NK-92 (cell line): ENCODE measurements around the gene COX19.
"Not testable (repeated sequence)": the region's sequence is repeated elsewhere in the genome, so short reads cannot be mapped to it uniquely, and the experiment has no call there.

Experiments
- DNase-seq: peaks from one replicate; lab custom pipeline; 2025; ENCODE audit not compliant: unreplicated experiment; lab: John Stamatoyannopoulos, UW

The COX19 gene

DNA sequence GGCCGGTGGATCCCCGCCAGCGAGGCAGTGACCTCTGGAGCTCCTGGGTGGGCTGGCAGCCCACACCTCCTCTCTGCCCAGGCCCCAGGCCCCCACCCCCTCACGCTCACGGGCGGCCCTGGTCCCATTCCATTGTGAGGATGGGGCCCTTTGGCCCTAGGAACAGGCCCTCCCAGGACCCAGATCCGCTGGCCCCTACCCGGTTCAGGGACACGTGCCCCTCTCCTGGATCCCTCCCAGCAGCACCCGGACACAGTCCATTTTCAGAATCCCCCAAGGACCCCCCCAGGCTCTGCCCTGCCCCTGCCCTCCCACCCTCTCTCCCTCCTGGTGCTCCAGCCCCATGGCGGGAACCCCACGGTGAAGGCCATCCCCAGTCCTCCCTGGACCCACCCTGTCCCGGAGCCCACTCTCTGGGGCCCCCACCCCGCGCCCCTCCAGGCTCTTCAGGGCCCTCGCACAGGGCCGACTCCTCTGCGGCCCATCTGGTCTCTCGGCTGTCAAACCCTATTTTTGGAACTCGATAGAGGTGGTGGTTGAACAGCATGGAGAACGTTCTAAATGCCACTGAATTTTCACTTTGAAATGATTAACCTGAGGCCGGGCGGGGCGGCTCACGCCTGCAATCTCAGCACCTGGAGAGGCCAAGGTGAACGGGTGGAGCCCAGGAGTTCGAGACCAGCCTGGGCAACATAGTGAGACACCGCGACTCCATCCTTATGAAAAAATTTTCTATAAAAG, 28.9 kb downstream of the COX19 start:
- DNase-seq, result no peak

DNA sequence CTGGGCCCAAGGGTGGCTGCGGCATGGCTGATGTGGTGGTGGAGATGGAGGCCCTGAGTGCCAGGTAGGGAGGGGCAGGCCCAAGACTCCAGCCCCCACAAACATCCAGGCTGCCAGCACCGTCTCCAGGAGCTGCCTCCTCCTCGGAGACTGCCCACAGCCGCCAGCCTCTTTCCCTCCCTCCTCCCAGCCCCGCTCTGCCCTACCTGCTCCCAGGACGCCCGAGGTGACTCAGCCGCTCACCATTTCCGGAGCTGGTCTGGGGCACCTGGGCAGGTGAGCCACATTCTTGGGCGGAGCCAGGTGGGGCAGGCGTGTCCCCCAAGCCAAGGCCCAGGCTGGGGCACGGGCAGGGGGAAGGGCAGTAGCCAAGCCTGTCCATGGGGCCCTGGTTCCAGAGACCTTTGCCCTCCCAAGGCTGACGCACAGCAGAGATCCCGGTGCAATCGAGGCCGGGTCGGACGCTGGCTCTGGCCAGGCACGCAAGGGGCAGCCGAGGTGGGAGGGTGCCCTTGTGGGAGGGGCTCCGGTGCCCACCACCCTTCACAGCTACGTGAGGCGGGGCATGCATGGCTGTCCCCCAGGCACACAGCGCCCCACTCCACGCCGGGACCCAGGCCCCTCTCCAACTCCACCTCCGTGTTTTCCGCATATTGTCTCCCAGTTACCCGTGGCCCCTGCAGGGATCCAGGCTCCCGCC, 29.6 kb downstream of the COX19 start:
- DNase-seq, result no peak

DNA sequence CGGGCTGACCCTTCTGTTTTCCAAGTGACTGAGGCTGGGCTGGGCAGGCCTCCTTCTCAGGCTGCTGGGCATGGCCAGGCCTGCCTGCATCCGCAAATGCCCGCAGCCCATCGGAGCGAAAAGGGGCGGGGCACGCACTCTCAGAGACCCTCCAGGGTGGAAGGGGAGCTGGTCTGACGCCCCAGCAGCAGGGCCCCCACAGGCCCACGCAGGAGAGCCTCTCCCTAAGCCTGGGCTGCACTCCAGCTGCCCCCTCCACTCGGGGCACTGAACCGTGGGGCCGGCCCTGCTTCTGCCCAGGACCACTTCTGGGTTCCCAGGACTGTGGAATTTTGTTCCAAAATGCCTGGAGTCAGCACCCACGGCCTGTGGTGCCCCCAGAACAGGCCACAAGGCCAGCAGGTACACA, 30.2 kb downstream of the COX19 start:
- no peak for DNase-seq

DNA sequence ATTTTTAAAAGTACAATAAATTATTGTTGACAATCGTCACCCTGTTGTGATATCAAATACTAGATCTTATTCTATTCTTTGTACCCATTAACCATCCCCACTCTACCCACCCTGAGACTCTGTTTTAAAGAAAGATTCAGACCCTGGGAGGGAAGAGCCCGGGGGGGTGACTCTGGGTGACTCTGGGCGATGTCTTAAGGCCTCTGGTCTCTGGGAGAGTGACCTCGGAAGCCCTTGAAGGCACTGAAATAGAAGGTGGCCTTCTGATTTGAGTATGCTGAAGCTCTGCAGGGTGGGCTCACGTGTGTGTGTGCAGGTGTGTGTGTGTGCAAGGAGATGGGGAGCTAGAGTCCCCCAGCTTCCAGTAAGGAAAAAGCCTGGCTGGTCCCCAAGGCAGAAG, 30.6 kb downstream of the COX19 start:
- DNase-seq, result no peak

DNA sequence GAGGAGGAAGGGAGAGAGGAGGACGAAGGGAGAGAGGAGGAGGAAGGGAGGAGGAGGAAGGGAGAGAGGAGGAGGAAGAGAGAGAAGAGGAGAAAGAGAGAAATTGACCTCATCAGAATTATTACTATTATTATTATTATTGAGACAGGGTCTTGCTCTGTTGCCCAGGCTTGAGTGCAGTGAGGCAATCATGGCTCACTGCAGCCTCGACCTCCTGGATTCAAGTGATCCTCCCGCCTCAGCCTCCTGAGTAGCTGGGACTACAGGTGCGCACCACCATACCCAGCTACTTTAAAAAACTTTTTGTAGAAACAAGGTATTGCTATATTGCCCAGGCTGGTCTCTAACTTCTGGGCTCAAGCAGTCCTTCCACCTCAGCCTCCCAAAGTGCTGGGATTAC, 31.6 kb downstream of the COX19 start:
- not testable (repeated sequence) for DNase-seq

DNA sequence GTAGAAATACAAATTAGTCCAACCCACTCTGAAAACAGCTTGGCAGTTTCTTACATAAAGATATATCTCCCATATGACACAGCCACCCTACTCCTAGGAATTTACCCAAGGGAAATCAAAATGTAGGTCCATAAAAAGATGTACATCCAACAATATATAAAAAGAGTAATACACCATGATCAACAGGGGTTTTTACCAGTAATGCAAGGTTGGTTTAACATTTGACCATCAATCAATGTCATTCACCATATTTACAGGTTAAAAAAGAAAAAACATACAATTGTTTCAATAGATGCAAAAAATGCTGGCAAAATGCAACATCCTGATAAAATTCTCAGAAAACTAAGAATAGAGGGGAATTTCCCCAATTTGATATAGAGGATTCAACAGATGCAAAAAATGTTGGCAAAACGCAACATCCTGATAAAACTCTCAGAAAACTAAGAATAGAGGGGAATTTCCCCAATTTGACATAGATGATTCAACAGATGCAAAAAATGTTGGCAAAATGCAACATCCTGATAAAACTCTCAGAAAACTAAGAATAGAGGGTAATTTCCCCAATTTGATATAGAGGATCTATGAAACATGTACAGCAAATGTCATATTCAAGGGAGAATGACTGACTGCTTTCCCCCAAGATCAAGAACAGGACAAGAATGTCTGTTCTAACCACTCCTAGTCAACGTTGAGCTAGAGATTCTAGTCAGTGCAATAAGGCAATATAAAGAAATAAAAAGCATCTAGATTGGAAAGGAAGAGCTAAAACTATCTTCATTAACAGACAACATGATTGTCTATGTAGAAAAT, 34.5 kb downstream of the COX19 start:
- DNase-seq, result no peak

DNA sequence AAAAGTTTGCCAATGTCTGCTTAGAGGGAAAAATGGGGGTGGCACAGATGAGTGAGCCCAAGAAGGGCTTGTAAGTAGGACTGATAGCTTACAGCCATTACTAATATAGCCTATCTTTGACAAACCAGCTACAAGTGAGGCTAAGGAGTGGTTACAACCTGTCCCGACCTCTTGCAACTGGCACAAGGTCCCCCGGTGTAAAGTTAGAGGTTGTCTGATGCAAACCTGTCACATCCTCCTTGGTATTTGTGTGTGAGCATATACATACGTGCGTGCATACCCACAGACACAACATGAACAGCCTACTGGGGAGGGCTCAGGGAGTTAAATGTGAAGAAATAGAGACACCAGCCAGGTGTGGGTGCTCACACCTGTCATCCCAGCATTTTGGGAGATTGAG, 35.5 kb downstream of the COX19 start:
- DNase-seq, result no peak

DNA sequence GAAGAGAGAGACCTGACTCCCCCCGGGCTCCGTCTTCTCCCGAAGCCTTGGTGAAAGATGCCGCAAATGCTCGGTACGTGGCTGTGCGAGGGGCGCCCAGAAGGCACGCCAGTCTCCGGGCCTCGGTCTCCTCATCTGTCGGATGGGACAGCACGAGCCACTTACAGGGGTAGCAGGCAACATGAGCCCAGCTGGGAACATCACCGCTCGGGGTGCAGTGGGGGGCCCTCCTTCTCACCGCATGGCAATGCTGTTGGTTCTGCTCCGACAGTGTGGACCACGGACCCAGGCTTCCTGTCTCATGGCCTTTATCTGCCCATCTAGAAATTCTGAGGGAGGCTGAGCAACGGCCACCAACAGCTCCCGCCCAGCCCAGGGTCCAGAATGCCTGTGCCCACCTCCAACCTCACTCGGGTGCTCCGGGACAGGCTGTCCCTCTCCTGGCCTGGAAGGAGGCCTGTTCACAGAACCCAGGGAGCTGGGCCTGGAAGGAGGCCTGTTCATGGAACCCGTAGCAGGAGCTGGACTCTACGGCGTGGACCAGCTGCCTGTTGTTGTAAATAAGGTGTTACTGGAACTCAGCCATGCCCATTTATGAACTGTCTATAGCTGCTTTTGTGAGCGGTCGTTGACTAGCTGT, 36.7 kb downstream of the COX19 start:
- no peak for DNase-seq

DNA sequence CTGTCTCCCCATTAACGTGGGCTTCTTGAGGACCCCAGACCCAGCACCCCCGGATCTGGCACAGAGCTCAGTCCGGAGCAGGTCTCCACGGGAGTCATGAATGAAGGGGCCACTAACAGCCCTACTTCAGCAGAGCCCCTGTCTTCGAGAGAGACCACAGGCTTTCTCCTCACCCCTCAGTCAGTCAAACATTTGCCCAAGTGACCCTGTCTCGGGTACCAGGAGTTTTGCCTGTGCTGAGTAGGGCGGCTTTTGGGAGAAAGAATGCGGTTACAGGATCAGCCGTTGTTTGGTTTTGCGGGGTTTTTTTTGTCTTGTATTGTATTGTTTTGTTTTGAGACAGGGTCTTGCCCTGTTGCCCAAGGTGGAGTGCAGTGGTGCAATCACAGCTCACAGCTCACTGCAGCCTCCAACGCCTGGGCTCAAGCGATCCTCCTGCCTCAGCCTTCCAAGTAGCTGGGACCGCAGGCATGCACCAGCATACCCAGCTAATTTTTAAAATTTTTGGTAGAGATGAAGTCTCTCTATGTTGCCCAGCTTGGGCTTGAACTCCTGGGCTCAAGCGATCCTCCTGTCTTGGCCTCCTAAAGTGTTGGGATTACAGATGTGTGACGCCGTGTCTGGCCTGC, 37.4 kb downstream of the COX19 start:
- no peak for DNase-seq

DNA sequence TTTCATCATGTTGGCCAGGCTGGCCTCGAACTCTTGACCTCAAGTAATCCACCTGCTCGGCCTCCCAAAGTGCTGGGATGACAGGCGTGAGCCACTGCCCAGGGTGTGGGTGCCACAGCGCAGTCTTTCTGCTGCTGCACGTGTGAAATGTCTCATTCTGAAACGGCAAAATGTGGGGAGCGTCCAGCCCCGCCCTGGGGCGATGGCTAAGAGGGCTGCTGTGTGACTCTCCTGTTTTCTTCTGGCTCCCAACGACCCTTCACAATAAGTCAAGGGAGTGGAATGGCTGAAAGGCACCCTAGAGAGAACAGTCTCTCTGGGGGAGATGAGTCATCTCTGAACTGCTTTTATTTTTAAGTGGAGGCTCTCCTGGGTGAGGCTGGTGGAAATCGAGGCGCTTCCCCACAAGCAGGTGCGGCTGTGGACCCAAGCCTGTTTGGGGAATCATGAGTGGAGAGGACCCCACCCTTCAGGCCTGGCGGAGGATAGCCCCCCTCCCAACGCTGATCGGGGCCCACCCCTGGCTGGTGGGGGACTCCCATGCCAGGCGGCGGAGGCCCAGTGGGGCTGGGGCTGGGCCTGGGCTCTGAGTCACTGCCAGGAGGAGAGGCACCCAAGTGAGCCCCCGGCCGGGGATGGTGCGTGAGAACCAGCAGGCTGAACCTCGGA, 38.8 kb downstream of the COX19 start:
- DNase-seq, result no peak

DNA sequence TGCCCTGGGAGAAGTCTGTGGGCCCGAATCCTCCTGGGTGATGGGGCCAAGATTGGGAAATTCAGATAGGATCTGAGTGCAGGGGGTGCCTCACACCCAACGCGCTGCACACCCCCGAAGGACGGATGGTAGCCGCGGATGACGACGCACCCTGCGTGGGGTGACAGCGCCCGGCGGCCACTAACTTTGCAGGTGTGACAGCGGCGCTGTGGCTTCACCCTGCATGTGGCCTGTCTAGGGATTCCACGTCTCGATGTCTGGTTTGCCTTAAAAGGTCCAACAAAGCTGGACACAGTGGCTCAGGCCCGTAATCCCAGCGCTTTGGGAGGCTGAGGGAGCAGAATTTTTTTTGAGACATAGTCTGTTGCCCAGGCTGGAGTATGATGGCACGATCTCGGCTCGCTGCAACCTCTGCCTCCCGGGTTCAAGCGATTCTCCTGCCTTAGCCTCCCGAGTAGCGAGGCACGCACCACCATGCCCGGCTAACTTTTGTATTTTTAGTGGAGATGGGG, 39.4 kb downstream of the COX19 start:
- no peak for DNase-seq

DNA sequence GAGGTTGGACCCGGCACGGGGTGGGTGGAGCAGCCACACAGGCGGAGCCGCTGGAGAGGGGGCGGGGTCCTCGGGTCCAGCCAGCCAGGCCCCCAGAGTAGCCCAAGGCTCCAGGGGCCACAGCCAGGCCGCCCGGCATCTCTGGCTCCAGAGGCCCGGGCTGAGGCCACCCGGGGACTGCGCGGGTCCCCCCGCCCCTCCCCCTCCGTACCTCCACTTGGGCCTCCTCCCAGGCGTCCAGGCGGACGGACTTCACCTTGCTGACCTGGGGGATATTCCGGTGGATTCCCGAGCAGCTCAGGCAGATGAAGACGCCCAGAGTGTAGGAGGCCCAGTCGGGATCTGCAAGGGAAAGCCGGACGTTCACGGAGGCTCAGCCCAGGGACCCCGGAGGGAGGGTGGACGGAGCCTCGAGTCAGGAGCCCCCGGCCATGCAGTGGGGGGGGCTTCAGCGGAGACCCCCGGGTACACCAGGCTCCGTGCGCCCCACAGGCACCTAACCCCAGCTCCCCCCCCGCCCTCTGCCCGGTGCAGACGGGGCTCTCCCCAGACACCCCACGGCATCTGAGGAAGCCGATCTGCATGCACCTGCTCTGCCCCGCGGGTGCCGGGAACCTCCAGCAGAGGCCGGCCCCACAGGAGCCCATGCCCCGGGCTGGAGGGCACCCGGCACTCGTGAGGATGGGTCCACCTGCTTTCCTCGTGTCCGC, 40.0 kb downstream of the COX19 start:
- DNase-seq, result no peak

DNA sequence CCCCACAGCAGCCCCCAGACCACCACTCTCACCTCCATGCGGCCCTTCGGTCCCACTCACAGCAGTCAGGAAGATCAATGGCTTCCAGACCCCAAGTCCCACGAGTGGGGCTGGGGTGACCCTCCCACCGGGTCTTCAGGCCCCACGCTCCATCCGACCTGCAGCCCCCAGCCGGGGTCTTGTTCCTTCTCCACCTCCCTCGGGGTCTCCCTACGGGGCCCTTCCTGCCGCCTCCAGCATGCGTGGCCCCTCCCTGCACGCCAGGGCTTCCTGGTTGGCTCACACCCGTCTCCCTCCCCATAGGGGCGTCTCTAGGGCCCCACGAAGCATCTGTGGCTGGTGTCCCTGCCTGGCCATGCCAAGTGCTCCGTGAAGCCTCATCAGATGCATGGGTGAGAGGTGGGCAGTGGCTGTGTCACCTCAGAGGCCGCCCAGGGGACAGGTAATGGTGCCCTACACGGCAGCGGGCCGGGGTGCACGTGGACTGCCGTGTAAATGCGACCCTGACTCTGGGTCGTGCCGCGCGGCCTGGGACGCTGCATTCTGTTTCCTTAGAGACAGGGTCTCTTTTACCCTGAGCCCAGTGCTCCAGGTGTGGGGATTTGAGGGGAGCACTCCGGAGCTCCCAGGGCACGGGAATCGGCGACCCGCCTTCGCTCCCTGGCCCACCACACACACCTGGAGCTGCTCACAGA, 40.7 kb downstream of the COX19 start:
- no peak for DNase-seq

DNA sequence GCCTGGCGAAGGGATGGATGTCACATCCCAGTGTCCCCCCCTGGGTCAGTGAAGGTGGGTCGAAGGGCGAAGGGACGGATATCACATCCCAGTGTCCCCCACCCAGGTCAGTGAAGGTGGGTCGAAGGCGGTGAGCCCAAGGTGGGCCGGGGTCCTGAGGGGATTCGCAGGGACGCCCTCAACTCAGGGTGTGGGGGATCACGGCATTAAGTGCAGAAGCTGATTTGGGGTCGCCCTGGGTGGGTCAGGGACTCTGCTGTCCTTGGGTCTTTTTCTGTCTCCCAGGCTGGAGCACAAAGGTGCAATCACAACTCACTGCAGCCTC, 42.7 kb downstream of the COX19 start:
- no peak for DNase-seq

DNA sequence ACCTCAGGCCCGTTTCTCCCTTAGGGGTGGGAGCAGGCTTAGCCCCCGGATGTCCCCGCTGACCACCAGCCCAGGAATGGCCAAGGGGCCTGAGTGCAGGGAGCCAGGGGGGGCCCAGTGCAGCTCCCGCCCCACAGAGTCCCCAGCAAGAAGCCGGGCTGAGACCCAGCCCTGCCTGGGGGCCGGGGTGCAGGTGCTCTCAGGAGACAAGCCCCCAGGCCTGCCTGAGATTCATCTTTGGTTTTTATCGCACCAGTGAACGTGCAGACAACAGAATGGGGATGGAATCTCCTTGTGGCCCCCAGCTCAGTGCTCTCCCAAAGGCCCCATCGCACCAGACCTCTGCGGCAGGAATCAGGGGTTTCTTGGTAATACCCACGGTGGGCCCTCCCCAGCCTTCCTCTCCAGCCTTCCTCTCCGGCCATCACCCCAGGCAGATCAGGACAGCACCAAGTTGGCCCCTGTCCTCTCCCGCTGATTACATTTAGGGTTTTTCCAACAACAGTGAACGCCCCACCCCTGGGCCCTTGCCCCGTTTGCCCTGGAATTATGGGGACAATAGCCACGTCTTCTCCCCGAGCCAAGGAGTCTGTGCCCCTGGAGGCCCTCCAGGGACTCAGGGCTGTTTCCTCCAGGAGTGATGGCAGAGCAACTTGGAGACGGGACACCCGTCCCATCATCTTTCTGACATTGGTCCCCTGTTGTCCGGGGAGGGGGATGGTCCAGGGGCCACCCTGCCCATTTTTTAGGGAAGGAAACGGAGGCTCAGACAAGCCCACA, 43.3 kb downstream of the COX19 start:
- no peak for DNase-seq

DNA sequence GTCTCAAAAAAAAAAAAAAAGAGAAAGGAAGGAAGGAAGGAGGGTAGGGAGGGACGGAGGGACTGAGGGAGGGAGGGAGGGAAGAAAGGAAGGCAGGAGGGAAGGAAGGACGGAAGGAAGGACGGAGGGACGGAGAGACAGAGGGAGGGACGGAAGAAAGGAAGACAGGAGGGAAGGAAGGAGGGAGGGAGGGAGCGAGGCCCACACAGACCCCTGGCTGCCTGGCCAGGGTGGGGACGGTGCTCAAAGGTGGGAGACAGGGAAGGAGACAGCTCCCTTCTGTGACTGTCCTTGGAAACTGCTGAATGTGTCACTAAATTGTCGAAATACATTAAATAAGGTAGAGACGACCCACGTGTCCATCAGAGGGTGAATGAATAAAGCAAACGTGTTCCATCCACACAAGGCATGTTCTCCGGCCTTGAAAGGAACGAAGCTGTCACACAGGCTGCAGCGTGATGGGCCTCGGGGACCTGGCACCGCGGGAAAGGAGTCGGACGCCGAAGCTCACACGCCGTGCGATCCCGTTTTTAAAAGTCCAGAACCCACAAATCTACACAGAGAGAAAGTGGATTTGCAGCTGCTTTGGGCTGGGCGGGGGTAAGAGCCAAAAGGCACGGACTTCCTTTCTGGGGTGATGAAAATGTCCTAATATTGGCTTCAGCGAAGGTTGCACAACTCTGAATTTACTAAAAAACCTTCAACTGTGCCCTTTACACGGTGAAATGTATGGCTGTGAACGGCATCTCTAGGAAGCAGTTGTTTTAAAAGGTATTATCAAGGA, 44.2 kb downstream of the COX19 start:
- no peak for DNase-seq

DNA sequence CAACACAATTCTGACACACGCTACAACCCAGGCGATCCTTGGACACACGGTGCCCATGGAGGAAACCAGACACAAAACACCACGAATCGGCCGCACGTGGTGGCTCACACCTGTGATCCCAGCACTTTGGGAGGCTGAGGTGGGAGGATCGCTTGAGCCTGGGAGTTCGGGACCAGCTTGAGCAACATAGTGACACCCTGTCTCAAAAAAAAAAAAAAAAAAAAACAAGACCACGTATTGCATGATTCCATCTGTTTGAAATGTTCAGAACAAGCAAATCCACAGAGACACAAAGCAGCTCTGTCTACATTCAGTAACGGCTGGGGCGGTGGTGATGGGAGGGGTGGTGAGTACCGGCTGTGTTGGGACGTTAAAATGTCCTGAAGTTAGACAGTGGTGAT, 46.0 kb downstream of the COX19 start:
- DNase-seq, result no peak
